Muscle of back (tissue), 11 donors: ENCODE data around the gene ZBTB25. TPM values are rescaled to one million over a fixed set of nuclear protein-coding genes. Genes with fewer than 3 reads are reported as not detected.

ENCODE experiments used
- DNase-seq, 3 donors: peaks; one replicate each; pipeline versions ENCODE4 v3.0.0 to v3.0.0-alpha.2; 2013
- polyA plus RNA-seq, 10 donors: library from polyadenylated mRNA; unstranded; fragments of 120-200 nt; gene quantifications; one replicate each; pipeline ENCODE4 v1.2.1, GENCODE V29; 2013; ENCODE audit not compliant: insufficient read length in 10 of 10

ZBTB25 gene
- polyA plus RNA-seq, 10 donors, result 5.6 to 11.5 (median 7.6) TPM

GRCh38 chr14:64444984-64445845 is 58.4 kb downstream of the ZBTB25 start:
- DNase-seq, result peak in 1 of 3 donors; percentile 39

GRCh38 chr14:64444140-64444539 is 59.5 kb downstream of the ZBTB25 start:
- no peak for DNase-seq

GRCh38 chr14:64442300-64442988 is 61.2 kb downstream of the ZBTB25 start:
- DNase-seq, result peak in 1 of 3 donors; percentile 13

DNA sequence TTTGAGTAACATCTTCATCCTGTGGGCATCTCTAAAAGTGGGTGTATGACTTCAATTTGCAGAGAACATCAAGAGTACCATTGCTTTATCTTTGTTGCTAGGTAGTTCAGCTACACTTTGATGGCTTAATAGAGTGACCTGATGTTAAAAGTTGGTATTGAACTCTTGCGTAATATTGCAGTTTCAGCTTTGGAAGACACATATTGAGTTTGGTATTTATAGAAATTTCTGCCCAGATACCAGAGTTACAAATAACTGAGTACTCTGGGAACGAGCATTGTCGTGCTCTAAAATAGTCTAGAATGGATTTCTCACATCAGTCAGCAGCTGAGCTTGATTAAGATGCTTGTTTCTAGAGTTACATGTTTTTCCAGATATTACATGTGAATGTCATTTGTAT is 63.1 kb downstream of the ZBTB25 start:
- no peak for DNase-seq

- DNase-seq, result no peak
Observed at GRCh38 chr14:64439141-64439540, 64.5 kb downstream of the ZBTB25 start.

- peak in 1 of 3 donors; percentile 87 for DNase-seq
Observed at GRCh38 chr14:64438181-64438841, 65.3 kb downstream of the ZBTB25 start.

DNA sequence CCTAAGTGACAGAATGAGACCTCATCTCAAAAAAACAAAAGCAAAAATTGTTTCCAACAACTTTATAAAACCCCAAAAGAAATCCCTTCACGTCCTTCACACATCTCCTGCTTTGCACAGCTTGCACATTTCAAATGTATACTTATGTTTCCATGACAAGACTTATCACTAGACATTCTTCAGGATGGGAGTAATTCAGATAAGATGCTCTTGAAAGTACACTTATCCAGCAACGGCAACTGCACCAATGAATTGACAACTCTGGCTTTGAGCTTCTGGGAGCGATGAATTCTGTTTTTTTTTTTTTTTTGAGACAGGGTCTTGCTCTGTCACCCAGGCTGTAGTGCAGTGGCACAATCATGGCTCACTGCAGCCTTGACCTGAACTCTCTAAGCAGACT is 69.1 kb downstream of the ZBTB25 start:
- no peak for DNase-seq

- peak in 1 of 3 donors; percentile 13 for DNase-seq
Observed at GRCh38 chr14:64423987-64424386, 79.7 kb downstream of the ZBTB25 start.

- DNase-seq, result no peak
Observed at GRCh38 chr14:64422756-64423155, 80.9 kb downstream of the ZBTB25 start.

- no peak for DNase-seq
Observed at GRCh38 chr14:64422005-64422404, 81.6 kb downstream of the ZBTB25 start.

GRCh38 chr14:64421166-64421565 is 82.5 kb downstream of the ZBTB25 start:
- DNase-seq, result peak in 1 of 3 donors; percentile 14

GRCh38 chr14:64419003-64419402 is 84.6 kb downstream of the ZBTB25 start:
- DNase-seq, result no peak

DNA sequence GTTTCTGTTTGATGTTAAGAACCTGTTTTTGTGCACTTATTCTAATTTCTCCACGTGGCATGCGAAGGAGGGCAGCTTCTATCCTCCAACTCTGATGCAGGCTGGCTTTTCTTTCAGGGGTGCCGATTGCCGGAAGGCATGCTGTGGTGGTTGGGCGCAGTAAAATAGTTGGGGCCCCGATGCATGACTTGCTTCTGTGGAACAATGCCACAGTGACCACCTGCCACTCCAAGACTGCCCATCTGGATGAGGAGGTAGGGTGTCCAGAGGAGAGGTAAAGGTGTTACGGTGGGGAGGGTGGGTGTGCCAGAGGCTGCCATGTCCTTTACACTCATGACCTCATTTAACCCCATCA is 85.9 kb downstream of the ZBTB25 start:
- DNase-seq, result no peak

DNA sequence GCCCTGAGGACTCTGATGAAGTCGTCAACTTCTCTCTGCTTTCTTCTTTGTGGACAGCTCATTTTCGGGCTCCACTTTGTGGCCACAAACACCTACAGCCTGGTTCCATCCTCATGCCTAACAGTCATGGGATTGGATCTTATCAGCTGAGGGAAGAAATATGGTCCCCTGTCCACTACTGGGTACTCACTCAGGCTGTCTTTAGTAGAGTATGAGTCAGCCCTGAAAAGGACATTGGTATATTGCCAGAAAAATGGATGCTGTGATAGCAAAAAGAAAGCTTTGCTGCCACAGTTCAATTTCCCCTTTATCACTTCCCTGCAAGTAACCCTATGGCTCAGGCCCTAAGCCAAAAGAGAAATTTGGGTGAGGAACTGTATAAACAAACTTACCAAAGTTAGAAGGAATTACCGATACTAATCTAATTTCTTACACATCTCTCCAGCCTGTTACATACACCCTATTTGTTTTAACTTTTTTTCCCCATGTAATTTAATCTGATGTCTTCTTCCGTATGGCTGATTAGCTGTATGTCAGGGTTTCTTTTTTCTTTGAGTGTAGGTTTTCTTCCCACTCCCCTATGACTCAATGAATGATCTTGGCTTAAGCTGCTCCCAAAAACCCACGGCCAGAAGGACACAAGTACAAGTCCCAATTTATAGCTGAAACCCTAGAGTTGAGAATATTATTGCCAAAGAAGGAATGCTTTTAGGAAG is 86.4 kb downstream of the ZBTB25 start:
- DNase-seq, result no peak

DNA sequence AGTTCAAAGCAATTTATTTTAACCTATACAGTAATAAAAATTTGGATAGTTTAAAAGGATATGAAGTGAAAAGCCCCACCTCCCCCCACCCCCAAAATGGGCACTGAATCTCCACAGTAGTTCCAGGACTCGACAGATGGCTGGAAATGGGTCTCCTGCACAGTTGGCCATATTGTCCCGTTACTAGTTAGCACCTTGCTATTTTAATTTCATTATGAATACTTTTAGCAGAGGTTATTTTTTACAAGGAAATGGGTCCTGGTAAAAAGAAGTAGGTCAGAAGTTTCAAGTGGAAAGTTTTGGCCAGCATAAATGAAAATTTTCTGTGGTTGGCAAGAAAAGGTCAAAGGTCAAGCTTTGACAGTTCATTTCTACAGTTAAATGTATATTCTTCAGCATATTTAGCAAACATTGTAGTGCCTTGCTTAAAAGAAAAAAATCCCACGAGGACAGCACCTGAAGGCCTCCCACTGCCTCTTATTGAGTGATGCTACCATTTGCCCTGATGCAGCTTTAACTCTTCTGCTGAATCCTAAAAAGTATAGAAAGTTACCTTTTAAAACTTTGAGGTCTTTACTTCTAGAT is 87.2 kb downstream of the ZBTB25 start:
- DNase-seq, result no peak

GRCh38 chr14:64412237-64412636 is 91.4 kb downstream of the ZBTB25 start:
- no peak for DNase-seq

- DNase-seq, result no peak
Observed at GRCh38 chr14:64411001-64411400, 92.6 kb downstream of the ZBTB25 start.

- no peak for DNase-seq
Observed at GRCh38 chr14:64410084-64410774, 93.4 kb downstream of the ZBTB25 start.

GRCh38 chr14:64409126-64409920 is 94.3 kb downstream of the ZBTB25 start:
- DNase-seq, result no peak

- DNase-seq, result no peak
Observed at GRCh38 chr14:64407329-64407728, 96.3 kb downstream of the ZBTB25 start.
